Epidermal melanocyte (primary cell): ENCODE data around the gene TBC1D16.

Source experiments
- DNase-seq: peaks from one replicate; pipeline ENCODE4 v3.0.0; 2011; ENCODE audit warnings: low spot score; ENCODE audit not compliant: insufficient read length

TBC1D16 gene

GRCh38 chr17:80035687-80035936 is at the start of gene TBC1D16:
TBC1D16 (minus strand) TSS chr17:80035872; CDS start chr17:80013547, 22,325 bp downstream.
- no peak for DNase-seq

GRCh38 chr17:80084773-80085172 is 49.1 kb upstream of the TBC1D16 start:
- no peak for DNase-seq

- DNase-seq: no peak
Measured at GRCh38 chr17:80083136-80083661, 47.5 kb upstream of the TBC1D16 start.

GRCh38 chr17:80082403-80083135 is 46.9 kb upstream of the TBC1D16 start:
- DNase-seq: peak; percentile 85

GRCh38 chr17:80081596-80081995 is 45.9 kb upstream of the TBC1D16 start:
- no peak for DNase-seq

GRCh38 chr17:80080081-80080480 is 44.4 kb upstream of the TBC1D16 start:
- DNase-seq: no peak

- no peak for DNase-seq
Measured at GRCh38 chr17:80072410-80072809, 36.7 kb upstream of the TBC1D16 start.

- DNase-seq: no peak
Measured at GRCh38 chr17:80071116-80071841, 35.6 kb upstream of the TBC1D16 start.

GRCh38 chr17:80070375-80071115 is 34.9 kb upstream of the TBC1D16 start:
- no peak for DNase-seq

GRCh38 chr17:80068301-80069222 is 32.9 kb upstream of the TBC1D16 start:
- no peak for DNase-seq

- no peak for DNase-seq
Measured at GRCh38 chr17:80067393-80067986, 31.8 kb upstream of the TBC1D16 start.

- no peak for DNase-seq
Measured at GRCh38 chr17:80065478-80066170, 30.0 kb upstream of the TBC1D16 start.

- DNase-seq: no peak
Measured at GRCh38 chr17:80064696-80065095, 29.0 kb upstream of the TBC1D16 start.

GRCh38 chr17:80063830-80064585 is 28.3 kb upstream of the TBC1D16 start:
- no peak for DNase-seq

- no peak for DNase-seq
Measured at GRCh38 chr17:80061421-80061820, 25.7 kb upstream of the TBC1D16 start.

GRCh38 chr17:80060644-80061043 is 25.0 kb upstream of the TBC1D16 start:
- DNase-seq: no peak

GRCh38 chr17:80058311-80058955 is 22.8 kb upstream of the TBC1D16 start:
- no peak for DNase-seq

- no peak for DNase-seq
Measured at GRCh38 chr17:80055597-80055996, 19.9 kb upstream of the TBC1D16 start.

- DNase-seq: no peak
Measured at GRCh38 chr17:80053102-80053501, 17.4 kb upstream of the TBC1D16 start.
